D721Med (cell line): ENCODE data around the gene EDNRB.
"Not testable (repeated sequence)": the region's sequence is repeated elsewhere in the genome, so short reads cannot be mapped to it uniquely, and the experiment has no call there.

Experiments
- DNase-seq: peaks from one replicate; pipeline ENCODE4 v3.0.0; 2011; ENCODE audit warnings: low spot score; ENCODE audit not compliant: insufficient read length
- FAIRE-seq: peaks from 2 replicates; lab custom pipeline; 2011; peaks lifted over from hg19 to GRCh38; lab: Jason Lieb, UNC
- CTCF ChIP-seq: IDR thresholded peaks from 2 replicates; pipeline ENCODE4 v1.5.1; 2012; ENCODE audit warnings: mild to moderate bottlenecking, control low read depth; ENCODE audit not compliant: insufficient read depth; ENCODE audit errors: missing control alignments

Gene EDNRB

GRCh38 chr13:77918391-77919245 is at the start of gene EDNRB:
TSS of gene EDNRB (minus strand) at chr13:77918831. CDS start at chr13:77918573, 258 bp downstream.
- TF ChIP-seq CTCF: no peak
- DNase-seq (no peak), FAIRE-seq (no peak)

DNA sequence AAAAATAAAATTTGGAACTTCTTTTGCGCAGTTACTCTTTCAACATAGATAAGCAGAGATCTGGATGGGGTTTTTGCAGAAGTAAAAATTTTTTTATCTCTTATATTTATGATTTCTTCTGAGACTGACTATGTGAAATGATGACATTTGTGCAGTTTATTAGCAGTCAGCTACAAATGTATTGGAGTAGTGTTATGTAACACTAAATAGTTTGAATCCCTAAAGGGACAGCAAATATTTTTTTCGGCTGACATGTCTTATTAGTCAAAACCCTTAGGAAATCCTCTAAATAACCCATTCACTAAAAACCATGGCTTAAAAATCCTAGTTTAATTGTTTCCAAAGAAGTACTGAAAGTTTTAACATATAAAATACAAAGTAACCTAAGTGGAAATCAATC is 48.0 kb upstream of the EDNRB start:
- TF ChIP-seq CTCF: no peak
- DNase-seq (no peak), FAIRE-seq (no peak)

DNA sequence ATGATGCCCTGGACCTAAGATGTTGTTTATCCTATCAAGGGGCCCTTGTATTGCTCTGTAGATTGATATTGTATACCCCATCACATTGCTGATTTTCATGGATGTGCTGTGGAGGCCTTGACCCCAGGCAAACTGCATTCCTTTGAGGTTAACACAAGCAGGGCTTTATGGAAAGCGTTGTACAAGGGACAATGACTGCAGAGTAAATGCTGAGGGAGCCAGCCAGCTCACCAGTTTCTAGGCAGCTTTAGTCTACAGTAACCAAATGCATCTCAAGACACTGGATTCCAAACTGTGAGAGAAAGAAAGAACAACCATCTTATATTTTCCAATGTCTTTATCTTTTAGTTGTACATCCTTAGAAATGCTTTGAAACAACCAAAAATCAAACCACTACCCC is 34.1 kb upstream of the EDNRB start:
- DNase-seq (no peak), FAIRE-seq (no peak)
- TF ChIP-seq CTCF: no peak

DNA sequence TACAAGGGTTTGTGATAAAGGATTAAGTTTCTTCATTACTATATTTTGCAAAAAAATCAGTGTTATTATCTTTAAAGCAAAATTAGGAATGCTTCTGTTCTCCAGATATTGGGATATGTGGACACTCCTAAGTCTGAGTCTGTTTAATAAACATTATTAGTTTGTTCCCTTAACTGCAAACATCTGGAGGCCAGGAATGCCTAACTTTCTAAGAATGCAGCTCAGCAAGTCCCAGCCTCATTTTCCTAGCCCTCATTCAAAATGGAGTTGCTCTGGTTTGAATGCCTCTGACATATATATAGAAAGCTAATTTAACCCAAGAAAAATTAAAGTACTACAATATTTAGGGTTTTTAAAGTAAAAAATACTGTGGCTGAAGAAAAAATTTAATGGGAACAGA is 33.6 kb upstream of the EDNRB start:
- DNase-seq (no peak), FAIRE-seq (no peak)
- TF ChIP-seq CTCF: no peak

- DNase-seq (no peak), FAIRE-seq (no peak)
- TF ChIP-seq CTCF: no peak
Observed at GRCh38 chr13:77946522-77946921, 27.9 kb upstream of the EDNRB start.

DNA sequence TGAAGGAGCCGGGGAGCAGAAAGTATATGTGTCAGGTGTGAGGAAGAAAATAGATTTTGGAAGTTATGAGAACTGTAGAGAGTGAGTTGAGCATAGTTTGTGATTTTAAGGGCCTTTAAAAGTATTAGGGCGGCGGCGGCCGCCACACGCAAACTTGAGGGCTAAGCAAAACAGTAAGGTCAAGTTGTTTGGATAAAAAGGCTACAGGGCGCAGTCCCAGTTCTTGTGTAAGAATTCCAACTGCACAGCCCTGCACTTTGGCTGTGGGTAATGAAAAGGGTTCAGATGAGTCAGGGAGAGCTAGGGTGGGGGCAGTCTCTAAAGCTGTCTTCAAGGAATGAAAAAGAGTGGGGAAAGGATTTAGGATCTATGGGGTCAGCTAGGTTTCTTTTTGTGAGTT is 16.4 kb upstream of the EDNRB start:
- FAIRE-seq, DNase-seq: not testable (repeated sequence)

GRCh38 chr13:77930430-77930829 is 11.8 kb upstream of the EDNRB start:
- TF ChIP-seq CTCF: no peak
- FAIRE-seq (no peak), DNase-seq (no peak)
